Measurements from ENCODE around the gene GAB3.

DNA sequence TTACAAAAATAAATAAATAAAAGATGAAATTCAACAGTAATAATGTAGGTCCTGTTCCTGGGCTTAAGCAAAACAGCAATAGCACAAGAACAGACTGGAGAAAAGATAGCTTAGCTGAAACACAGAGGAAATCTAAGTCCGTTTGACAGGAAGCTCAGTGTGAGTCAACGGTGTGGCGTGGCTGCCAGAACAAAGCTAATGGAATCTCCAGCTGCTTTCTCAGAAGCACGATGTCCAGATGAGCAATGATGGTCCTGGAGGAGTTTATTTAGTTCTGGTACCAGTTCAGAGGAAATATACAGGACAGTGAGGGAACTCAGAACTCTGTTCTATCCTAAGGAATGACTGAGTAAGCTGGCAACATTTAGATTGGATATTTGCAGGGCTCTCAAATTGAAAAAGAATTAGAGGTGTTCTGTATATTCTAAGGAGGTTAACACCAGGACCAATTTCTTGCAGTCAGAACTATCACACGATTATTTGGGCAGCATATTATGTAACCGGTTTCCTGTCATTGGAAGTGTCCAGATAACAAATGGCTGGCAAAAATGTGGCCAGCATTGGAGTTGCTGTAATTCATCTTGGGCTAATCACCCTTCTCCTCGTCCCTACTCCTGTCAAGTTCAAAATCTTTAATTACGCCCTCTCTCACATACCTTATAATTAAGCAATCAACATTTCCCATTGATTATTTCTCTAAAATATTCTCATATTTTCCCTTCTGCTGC, 12.7 kb downstream of the GAB3 start:
- TF ChIP-seq POLR2A (IDR thresholded peaks at IDR 0.05; ENCODE audit: low read length): no peak
- no peak for TF ChIP-seq EP300 (IDR thresholded peaks at IDR 0.05)
- TF ChIP-seq, protein P1, sequence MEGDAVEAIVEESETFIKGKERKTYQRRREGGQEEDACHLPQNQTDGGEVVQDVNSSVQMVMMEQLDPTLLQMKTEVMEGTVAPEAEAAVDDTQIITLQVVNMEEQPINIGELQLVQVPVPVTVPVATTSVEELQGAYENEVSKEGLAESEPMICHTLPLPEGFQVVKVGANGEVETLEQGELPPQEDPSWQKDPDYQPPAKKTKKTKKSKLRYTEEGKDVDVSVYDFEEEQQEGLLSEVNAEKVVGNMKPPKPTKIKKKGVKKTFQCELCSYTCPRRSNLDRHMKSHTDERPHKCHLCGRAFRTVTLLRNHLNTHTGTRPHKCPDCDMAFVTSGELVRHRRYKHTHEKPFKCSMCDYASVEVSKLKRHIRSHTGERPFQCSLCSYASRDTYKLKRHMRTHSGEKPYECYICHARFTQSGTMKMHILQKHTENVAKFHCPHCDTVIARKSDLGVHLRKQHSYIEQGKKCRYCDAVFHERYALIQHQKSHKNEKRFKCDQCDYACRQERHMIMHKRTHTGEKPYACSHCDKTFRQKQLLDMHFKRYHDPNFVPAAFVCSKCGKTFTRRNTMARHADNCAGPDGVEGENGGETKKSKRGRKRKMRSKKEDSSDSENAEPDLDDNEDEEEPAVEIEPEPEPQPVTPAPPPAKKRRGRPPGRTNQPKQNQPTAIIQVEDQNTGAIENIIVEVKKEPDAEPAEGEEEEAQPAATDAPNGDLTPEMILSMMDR (IDR thresholded peaks at IDR 0.05): no peak
- TF ChIP-seq KDM1A (IDR thresholded peaks at IDR 0.05; ENCODE audit: low read depth): no peak
- no peak for TF ChIP-seq EHMT2 (IDR thresholded peaks at IDR 0.05; ENCODE audit: low read depth)
- TF ChIP-seq RCOR1 (IDR thresholded peaks at IDR 0.05; ENCODE audit: low read depth, low read length): no peak
- no peak for TF ChIP-seq RAD21 (conservative IDR thresholded peaks at IDR 0.05 in 1 of 2, IDR thresholded peaks at IDR 0.05 in 1 of 2)

Data from A549 (cell line).